ENCODE results near the gene SPHK2.

DNA sequence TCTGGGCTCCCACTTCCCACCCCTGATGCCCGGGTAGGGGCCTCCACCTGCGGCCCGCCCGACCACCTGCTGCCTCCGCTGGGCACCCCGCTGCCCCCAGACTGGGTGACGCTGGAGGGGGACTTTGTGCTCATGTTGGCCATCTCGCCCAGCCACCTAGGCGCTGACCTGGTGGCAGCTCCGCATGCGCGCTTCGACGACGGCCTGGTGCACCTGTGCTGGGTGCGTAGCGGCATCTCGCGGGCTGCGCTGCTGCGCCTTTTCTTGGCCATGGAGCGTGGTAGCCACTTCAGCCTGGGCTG, 9.9 kb downstream of the SPHK2 start:
- TF ChIP-seq, protein P1, sequence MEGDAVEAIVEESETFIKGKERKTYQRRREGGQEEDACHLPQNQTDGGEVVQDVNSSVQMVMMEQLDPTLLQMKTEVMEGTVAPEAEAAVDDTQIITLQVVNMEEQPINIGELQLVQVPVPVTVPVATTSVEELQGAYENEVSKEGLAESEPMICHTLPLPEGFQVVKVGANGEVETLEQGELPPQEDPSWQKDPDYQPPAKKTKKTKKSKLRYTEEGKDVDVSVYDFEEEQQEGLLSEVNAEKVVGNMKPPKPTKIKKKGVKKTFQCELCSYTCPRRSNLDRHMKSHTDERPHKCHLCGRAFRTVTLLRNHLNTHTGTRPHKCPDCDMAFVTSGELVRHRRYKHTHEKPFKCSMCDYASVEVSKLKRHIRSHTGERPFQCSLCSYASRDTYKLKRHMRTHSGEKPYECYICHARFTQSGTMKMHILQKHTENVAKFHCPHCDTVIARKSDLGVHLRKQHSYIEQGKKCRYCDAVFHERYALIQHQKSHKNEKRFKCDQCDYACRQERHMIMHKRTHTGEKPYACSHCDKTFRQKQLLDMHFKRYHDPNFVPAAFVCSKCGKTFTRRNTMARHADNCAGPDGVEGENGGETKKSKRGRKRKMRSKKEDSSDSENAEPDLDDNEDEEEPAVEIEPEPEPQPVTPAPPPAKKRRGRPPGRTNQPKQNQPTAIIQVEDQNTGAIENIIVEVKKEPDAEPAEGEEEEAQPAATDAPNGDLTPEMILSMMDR (IDR thresholded peaks at IDR 0.05), result no peak
- TF ChIP-seq POLR2A (IDR thresholded peaks at IDR 0.05), result no peak

All from ovary (tissue), 3 donors.